Measurements from ENCODE around the gene MSL1. TPM values are rescaled to one million over a fixed set of nuclear protein-coding genes. Genes with fewer than 3 reads are reported as not detected.

Gene MSL1
- total and polyA plus RNA-seq, 7 donors, result 29.4 to 92.2 (median 54.6) TPM

- TF ChIP-seq EP300 (IDR thresholded peaks at IDR 0.05) (no peak), POLR2AphosphoS5 (IDR thresholded peaks at IDR 0.05) (no peak), POLR2A (IDR thresholded peaks at IDR 0.05) (no peak)
- TF ChIP-seq, protein P1, sequence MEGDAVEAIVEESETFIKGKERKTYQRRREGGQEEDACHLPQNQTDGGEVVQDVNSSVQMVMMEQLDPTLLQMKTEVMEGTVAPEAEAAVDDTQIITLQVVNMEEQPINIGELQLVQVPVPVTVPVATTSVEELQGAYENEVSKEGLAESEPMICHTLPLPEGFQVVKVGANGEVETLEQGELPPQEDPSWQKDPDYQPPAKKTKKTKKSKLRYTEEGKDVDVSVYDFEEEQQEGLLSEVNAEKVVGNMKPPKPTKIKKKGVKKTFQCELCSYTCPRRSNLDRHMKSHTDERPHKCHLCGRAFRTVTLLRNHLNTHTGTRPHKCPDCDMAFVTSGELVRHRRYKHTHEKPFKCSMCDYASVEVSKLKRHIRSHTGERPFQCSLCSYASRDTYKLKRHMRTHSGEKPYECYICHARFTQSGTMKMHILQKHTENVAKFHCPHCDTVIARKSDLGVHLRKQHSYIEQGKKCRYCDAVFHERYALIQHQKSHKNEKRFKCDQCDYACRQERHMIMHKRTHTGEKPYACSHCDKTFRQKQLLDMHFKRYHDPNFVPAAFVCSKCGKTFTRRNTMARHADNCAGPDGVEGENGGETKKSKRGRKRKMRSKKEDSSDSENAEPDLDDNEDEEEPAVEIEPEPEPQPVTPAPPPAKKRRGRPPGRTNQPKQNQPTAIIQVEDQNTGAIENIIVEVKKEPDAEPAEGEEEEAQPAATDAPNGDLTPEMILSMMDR (IDR thresholded peaks at IDR 0.05), result no peak
- peaks cover 0 to 69% (median 66%) of the 10 kb centered on the region in 4 donors for H3K4me1 ChIP-seq
- intact Hi-C loops (cut with DNase I), result loop anchor here (1.0 to 5.0 kb wide), 2 partner anchors 13 to 39 kb away; no protein-coding TSS in a partner anchor
- H3K27ac ChIP-seq, result peak overlapping the region; percentile 96 to 99 (median 98)
- H3K27me3 ChIP-seq, result no peaks in the 10 kb centered on the region
- 32 to 62% methylated on average over 8 of the region's 8 CpGs for WGBS, 2 donors
- no peaks in the 10 kb centered on the region for H3K9me3 ChIP-seq
- DNase-seq, result no peak
- H3K4me3 ChIP-seq, result peak overlapping the region in 2 of 4 donors; percentile 27 to 28
- peaks cover 13 to 49% (median 26%) of the 10 kb centered on the region in 4 donors for H3K36me3 ChIP-seq
Observed at GRCh38 chr17:40075942-40076498, 45.8 kb upstream of the MSL1 start.

GRCh38 chr17:40076591-40076990 lies 45.2 kb upstream of the MSL1 start:
- Histone ChIP-seq H3K4me1 (peaks cover 0 to 63% (median 60%) of the 10 kb centered on the region in 4 donors), H3K4me3 (no peak overlapping the region), H3K27ac (peak overlapping the region; percentile 96 to 99 (median 98)), H3K36me3 (peaks cover 13 to 55% (median 27%) of the 10 kb centered on the region in 4 donors), H3K27me3 (no peaks in the 10 kb centered on the region), H3K9me3 (no peaks in the 10 kb centered on the region)
- intact Hi-C loops (cut with DNase I), result loop anchor here (5.0 kb wide), 1 partner anchor 39 kb away; no protein-coding TSS in a partner anchor
- no peak for TF ChIP-seq POLR2AphosphoS5 (IDR thresholded peaks at IDR 0.05)
- TF ChIP-seq EP300 (IDR thresholded peaks at IDR 0.05), result no peak
- TF ChIP-seq, protein P1 (IDR thresholded peaks at IDR 0.05), result no peak
- no peak for TF ChIP-seq POLR2A (IDR thresholded peaks at IDR 0.05)
- no peak for DNase-seq
- 94 to 95% methylated on average over 7 of the region's 7 CpGs for WGBS, 2 donors

DNA sequence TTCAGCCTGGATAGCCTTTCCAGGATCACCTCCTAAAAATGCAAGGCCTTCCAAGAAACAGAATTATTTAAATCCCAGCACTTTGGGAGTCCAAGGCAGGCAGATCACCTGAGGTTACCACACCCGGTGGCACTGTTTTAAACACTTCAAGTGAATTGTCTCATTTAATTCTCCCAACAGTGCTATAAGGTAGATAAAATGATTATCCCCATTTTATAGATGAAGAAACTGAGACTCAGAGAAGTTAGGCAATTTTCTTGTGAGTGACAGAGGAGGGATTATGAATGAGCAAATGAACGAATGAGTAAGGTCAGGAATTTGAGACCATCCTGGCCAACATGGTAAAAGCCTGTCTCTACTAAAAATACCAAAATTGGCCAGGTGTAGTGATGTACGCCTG lies 42.2 kb upstream of the MSL1 start:
- intact Hi-C loops (cut with DNase I), result loop anchor here (5.0 kb wide), 1 partner anchor 42 kb away; no protein-coding TSS in a partner anchor
- peak overlapping the region in 2 of 4 donors; percentile 7 to 29 for H3K27ac ChIP-seq
- no peak for DNase-seq
- no peak overlapping the region for H3K4me3 ChIP-seq
- TF ChIP-seq POLR2A (IDR thresholded peaks at IDR 0.05) (no peak), EP300 (IDR thresholded peaks at IDR 0.05) (no peak), POLR2AphosphoS5 (IDR thresholded peaks at IDR 0.05) (no peak)
- TF ChIP-seq, protein P1 (IDR thresholded peaks at IDR 0.05), result no peak
- H3K4me1 ChIP-seq, result peaks cover 0 to 34% (median 30%) of the 10 kb centered on the region in 4 donors
- no peaks in the 10 kb centered on the region for H3K27me3 ChIP-seq
- H3K36me3 ChIP-seq, result peaks cover 26 to 70% (median 42%) of the 10 kb centered on the region in 4 donors
- H3K9me3 ChIP-seq, result no peaks in the 10 kb centered on the region
- whole genome bisulfite sequencing, 2 donors, result 89 to 93% methylated on average over 3 of the region's 3 CpGs

- peaks cover 0 to 24% (median 18%) of the 10 kb centered on the region in 4 donors for H3K4me1 ChIP-seq
- intact Hi-C loops (cut with DNase I), result no loop called here
- 95 to 97% methylated on average over 14 of the region's 14 CpGs for WGBS, 2 donors
- H3K36me3 ChIP-seq, result peaks cover 42 to 89% (median 64%) of the 10 kb centered on the region in 4 donors
- H3K27ac ChIP-seq, result peak overlapping the region in 3 of 4 donors; percentile 12 to 100 (median 65)
- no peaks in the 10 kb centered on the region for H3K27me3 ChIP-seq
- H3K4me3 ChIP-seq, result no peak overlapping the region
- TF ChIP-seq POLR2A (IDR thresholded peaks at IDR 0.05), result no peak
- TF ChIP-seq POLR2AphosphoS5 (IDR thresholded peaks at IDR 0.05), result no peak
- no peak for TF ChIP-seq EP300 (IDR thresholded peaks at IDR 0.05)
- TF ChIP-seq, protein P1 (IDR thresholded peaks at IDR 0.05), result no peak
- no peak for DNase-seq
- H3K9me3 ChIP-seq, result no peaks in the 10 kb centered on the region
Observed at GRCh38 chr17:40084477-40084876, 37.3 kb upstream of the MSL1 start.

Data from sigmoid colon (tissue), 7 donors.